SK-N-MC (cell line): ENCODE data around the gene ASB2.

Experiments
- EZH2 ChIP-seq: fragments of 200-600 bp; sonication (generic); IDR thresholded peaks from one replicate; pipeline ENCODE4 v1.6.1; 2017; ENCODE audit warnings: antibody characterized with exemption
- POLR2AphosphoS5 ChIP-seq: IDR thresholded peaks from 2 replicates; pipeline ENCODE4 v1.6.1; 2012; ENCODE audit warnings: mild to moderate bottlenecking, low read depth, low read length, borderline replicate concordance

- TF ChIP-seq POLR2AphosphoS5, result no peak
- TF ChIP-seq EZH2, result no peak
Measured at GRCh38 chr14:93944348-93945069, 31.9 kb downstream of the ASB2 start.
